ENCODE data around the gene SMCO4.
"Not testable (repeated sequence)": the region's sequence is repeated elsewhere in the genome, so short reads cannot be mapped to it uniquely, and the experiment has no call there.

Gene SMCO4

GRCh38 chr11:93481279-93481678, 61.9 kb downstream of the SMCO4 start:
- no peak for DNase-seq (ENCODE audit: insufficient read length, low spot score)

DNA sequence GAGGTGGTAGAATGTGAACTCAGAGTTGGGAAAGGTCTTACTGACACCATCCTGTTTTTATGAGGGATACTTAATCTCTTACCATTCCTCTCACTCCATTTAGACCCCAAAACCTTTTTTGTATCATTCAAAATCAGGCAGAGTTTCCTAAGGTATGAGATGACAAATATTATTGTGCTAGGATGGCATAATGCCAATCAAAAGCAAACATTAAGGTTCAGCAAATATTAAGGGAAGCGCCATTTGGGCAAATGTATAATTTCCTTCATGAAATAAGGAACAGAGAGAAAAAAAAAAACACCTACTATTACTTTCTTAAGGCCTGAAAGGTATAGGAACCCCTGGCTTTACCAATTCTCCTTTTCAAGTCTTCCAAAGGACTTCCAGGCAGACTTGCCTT, 62.4 kb downstream of the SMCO4 start:
- DNase-seq (ENCODE audit: insufficient read length, low spot score), result no peak
- no peak for FAIRE-seq

More at GRCh38 chr11:93481279-93481678, 61.9 kb downstream of the SMCO4 start:
- no peak for FAIRE-seq

GRCh38 chr11:93480256-93480655, 62.9 kb downstream of the SMCO4 start:
- FAIRE-seq (no peak), DNase-seq (ENCODE audit: insufficient read length, low spot score) (no peak)

- FAIRE-seq (no peak), DNase-seq (ENCODE audit: insufficient read length, low spot score) (no peak)
Observed at GRCh38 chr11:93478841-93479240, 64.3 kb downstream of the SMCO4 start.

GRCh38 chr11:93477684-93478234, 65.4 kb downstream of the SMCO4 start:
- FAIRE-seq (no peak), DNase-seq (ENCODE audit: insufficient read length, low spot score) (no peak)

- DNase-seq (ENCODE audit: insufficient read length, low spot score), result no peak
- FAIRE-seq, result no peak
Observed at GRCh38 chr11:93476796-93477195, 66.4 kb downstream of the SMCO4 start.

GRCh38 chr11:93474123-93474522, 69.1 kb downstream of the SMCO4 start:
- FAIRE-seq (no peak), DNase-seq (ENCODE audit: insufficient read length, low spot score) (no peak)

GRCh38 chr11:93468290-93468689, 74.9 kb downstream of the SMCO4 start:
- FAIRE-seq (no peak), DNase-seq (ENCODE audit: insufficient read length, low spot score) (no peak)

GRCh38 chr11:93467054-93467453, 76.1 kb downstream of the SMCO4 start:
- no peak for FAIRE-seq
- no peak for DNase-seq (ENCODE audit: insufficient read length, low spot score)

DNA sequence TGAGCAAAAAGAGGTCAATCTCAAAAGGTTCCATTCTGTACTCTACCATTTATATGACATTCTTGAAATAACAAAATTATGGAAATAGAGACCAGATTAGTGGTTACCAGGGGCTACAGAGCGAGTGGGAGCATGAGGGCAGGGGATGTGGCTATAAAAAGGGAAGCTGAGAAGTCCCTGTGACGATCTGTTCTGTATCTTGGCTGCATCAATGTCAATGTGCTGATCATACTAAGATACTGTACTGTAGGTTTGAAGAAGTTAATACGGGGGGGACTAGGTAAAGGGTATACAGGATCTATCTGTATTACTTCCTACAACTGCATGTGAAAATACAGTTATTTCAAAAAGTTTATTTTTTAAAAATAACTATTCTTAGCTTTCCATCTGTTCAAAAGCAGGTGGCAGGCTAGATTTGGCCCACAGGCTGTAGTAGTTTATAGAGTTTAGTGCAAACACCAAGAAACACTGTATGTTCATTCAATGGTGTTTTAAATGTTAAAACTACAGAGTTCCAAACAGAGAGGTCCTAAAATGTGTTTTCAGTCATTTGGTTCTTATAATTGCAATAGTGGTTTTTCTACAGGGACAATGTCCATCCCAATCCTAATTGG, 78.2 kb downstream of the SMCO4 start:
- FAIRE-seq, result no peak
- DNase-seq (ENCODE audit: insufficient read length, low spot score), result no peak

DNA sequence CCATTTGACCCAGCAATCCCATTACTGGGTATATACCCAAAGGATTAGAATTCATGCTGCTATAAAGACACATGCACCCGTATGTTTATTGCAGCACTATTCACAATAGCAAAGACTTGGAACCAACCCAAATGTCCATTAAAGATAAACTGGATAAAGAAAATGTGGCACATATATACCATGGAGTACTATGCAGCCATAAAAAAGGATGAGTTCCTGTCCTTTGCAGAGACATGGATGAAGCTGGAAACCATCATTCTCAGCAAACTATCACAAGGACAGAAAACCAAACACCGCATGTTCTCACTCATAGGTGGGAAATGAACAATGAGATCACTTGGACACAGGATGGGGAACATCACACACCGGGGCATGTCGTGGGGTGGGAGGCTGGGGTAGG, 79.5 kb downstream of the SMCO4 start:
- FAIRE-seq; DNase-seq (ENCODE audit: insufficient read length, low spot score): not testable (repeated sequence)

DNA sequence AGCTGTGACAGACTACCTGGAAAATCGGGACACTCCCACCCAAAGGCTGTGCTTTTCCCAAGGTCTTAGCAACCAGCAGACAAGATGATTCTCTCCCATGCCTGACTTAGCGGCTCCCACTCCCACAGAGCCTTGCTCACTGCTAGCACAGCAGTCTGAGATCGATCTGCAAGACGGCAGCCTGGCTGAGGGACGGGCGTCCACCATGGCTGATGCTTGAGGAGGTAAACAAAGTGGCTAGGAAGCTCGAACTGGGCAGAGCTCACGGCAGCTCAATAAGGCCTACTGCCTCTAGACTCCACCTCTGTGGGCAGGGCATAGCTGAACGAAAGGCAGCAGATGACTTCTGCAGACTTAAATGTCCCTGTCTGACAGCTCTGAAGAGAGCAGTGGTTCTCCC, 84.9 kb downstream of the SMCO4 start:
- DNase-seq (ENCODE audit: insufficient read length, low spot score), result no peak
- FAIRE-seq, result no peak

DNA sequence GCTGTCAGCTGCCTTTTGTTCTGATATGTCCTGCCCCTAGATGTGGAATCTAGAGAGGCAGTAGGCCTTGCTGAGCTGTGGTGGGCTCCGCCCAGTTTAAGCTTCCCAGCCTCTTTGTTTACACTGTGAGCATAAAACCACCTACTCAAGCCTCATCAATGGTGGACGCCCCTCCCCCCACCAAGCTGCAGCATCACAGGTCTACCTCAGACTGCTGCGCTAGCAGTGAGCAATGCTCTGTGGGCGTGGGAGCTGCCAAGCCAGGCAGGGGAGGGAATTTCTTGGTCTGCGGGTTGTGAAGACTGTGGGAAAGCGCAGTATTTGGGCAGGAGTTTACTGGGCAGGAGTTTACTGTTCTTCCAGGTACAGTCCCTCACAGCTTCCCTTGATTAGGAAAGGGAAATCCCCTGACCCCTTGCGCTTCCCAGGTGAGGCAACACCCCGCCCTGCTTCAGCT, 98.5 kb downstream of the SMCO4 start:
- no peak for FAIRE-seq
- DNase-seq (ENCODE audit: insufficient read length, low spot score), result no peak

DNA sequence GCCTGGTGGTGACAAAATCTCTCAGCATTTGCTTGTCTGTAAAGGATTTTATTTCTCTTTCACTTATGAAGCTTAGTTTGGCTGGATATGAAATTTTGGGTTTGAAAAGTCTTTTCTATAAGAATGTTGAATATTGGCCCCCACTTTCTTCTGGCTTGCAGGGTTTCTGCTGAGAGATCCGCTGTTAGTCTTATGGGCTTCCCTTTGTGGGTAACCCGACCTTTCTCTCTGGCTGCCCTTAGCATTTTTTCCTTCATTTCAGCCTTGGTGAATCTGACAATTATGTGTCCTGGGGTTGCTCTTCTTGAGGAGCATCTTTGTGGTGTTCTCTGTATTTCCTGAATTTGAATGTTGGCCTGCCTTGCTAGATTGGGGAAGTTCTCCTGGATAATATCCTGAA, 100.0 kb downstream of the SMCO4 start:
- FAIRE-seq; DNase-seq (ENCODE audit: insufficient read length, low spot score): not testable (repeated sequence)

GRCh38 chr11:93432247-93432646, 110.9 kb downstream of the SMCO4 start:
- DNase-seq (ENCODE audit: insufficient read length, low spot score), result no peak

More at GRCh38 chr11:93432247-93432646, 110.9 kb downstream of the SMCO4 start:
- FAIRE-seq, result no peak
